CD14-positive monocyte (primary cell): ENCODE results near the gene TANGO6. TPM values are rescaled to one million over a fixed set of nuclear protein-coding genes. Genes with fewer than 3 reads are reported as not detected.
"Not testable (repeated sequence)": the region's sequence is repeated elsewhere in the genome, so short reads cannot be mapped to it uniquely, and the experiment has no call there.

Experiments used
- DNase-seq, 3 donors: peaks; one replicate each; pipeline ENCODE4 v3.0.0-alpha.2; 2011 to 2022
- H2AFZ ChIP-seq: 2 replicates; pipeline ENCODE4 v1.6.0; 2012; ENCODE audit warnings: mild to moderate bottlenecking, low read depth, low read length, inconsistent platforms; ENCODE audit not compliant: insufficient read depth, poor library complexity, severe bottlenecking
- H3K27ac ChIP-seq, 2 donors: 1 replicate in 1 of 2; 2 replicates in 1 of 2; pipeline ENCODE4 v1.5.1; 2012 to 2013; ENCODE audit warnings: low read length in 2 of 2, control low read depth in 1 of 2, inconsistent platforms in 1 of 2, low read depth in 1 of 2, mild to moderate bottlenecking in 1 of 2
- H3K27me3 ChIP-seq, 2 donors: one replicate each; pipeline versions ENCODE4 v1.6.0 to v1.6.1; 2011 to 2013; ENCODE audit warnings: low read length in 2 of 2; ENCODE audit not compliant: control insufficient read depth in 2 of 2, insufficient read depth in 2 of 2
- H3K36me3 ChIP-seq, 2 donors: replicated peaks in 1 of 2; 1 replicate in 1 of 2; 2 replicates in 1 of 2; pipeline versions ENCODE4 v1.5.1 to v1.6.1; 2012 to 2013; ENCODE audit warnings: low read length in 2 of 2, control low read depth in 1 of 2, inconsistent platforms in 1 of 2, mild to moderate bottlenecking in 1 of 2; ENCODE audit not compliant: insufficient read depth in 2 of 2, control insufficient read depth in 1 of 2
- H3K4me1 ChIP-seq, 2 donors: 1 replicate in 1 of 2; 2 replicates in 1 of 2; pipeline versions ENCODE4 v1.5.1 to v1.6.1; 2012 to 2013; ENCODE audit warnings: low read length in 2 of 2, control low read depth in 1 of 2, inconsistent platforms in 1 of 2, mild to moderate bottlenecking in 1 of 2, moderate library complexity in 1 of 2; ENCODE audit not compliant: insufficient read depth in 2 of 2, control insufficient read depth in 1 of 2
- H3K4me2 ChIP-seq: replicated peaks from 2 replicates; pipeline ENCODE3; 2012; ENCODE audit warnings: low read length, moderate library complexity, mild to moderate bottlenecking; ENCODE audit not compliant: poor library complexity, severe bottlenecking; ENCODE audit errors: extremely low read depth
- H3K4me3 ChIP-seq, 3 experiments: fragments of 200-600 bp in 1 of 3; sonication (generic) in 1 of 3; replicated peaks in 1 of 3; 1 replicate in 2 of 3; 2 replicates in 1 of 3; pipeline ENCODE4 v1.5.1; 2011 to 2013; ENCODE audit warnings: low read length in 3 of 3, mild to moderate bottlenecking in 3 of 3, control low read depth in 2 of 3, low read depth in 2 of 3, inconsistent platforms in 1 of 3, moderate library complexity in 1 of 3
- H3K79me2 ChIP-seq: 2 replicates; pipeline ENCODE4 v1.6.0; 2012; ENCODE audit warnings: mild to moderate bottlenecking, control low read depth, inconsistent platforms, low read length, moderate library complexity; ENCODE audit not compliant: insufficient read depth
- H3K9ac ChIP-seq: 2 replicates; pipeline ENCODE4 v1.6.0; 2017; ENCODE audit warnings: low read length, mild to moderate bottlenecking; ENCODE audit not compliant: insufficient read depth, poor library complexity, severe bottlenecking
- H3K9me3 ChIP-seq, 2 donors: replicated peaks in 1 of 2; 1 replicate in 1 of 2; 2 replicates in 1 of 2; pipeline versions ENCODE4 v1.5.1 to v1.6.1; 2012 to 2013; ENCODE audit warnings: low read length in 2 of 2, control low read depth in 1 of 2; ENCODE audit not compliant: control insufficient read depth in 1 of 2, insufficient read depth in 1 of 2
- H4K20me1 ChIP-seq: 2 replicates; pipeline ENCODE4 v1.6.0; 2012; ENCODE audit warnings: mild to moderate bottlenecking, low read length, control low read depth, moderate library complexity; ENCODE audit not compliant: insufficient read depth
- H3K27ac Mint-ChIP-seq, 7 donors: one replicate each; pipeline ENCODE4 v1.8.0; 2020; ENCODE audit warnings: mild to moderate bottlenecking in 7 of 7, mixed read lengths in 7 of 7, moderate library complexity in 6 of 7, inconsistent platforms in 2 of 7
- H3K27me3 Mint-ChIP-seq, 3 donors: one replicate each; pipeline ENCODE4 v1.8.0; 2021 to 2022; ENCODE audit warnings: low read depth in 3 of 3, mild to moderate bottlenecking in 3 of 3, mixed read lengths in 3 of 3, moderate library complexity in 3 of 3, inconsistent platforms in 1 of 3
- H3K36me3 Mint-ChIP-seq, 2 donors: one replicate each; pipeline ENCODE4 v1.8.0; 2020; ENCODE audit warnings: mixed read lengths in 2 of 2, inconsistent platforms in 1 of 2, mild to moderate bottlenecking in 1 of 2
- H3K4me1 Mint-ChIP-seq: one replicate; pipeline ENCODE4 v1.8.0; 2020; ENCODE audit warnings: mild to moderate bottlenecking, mixed read lengths
- H3K4me3 Mint-ChIP-seq, 2 donors: one replicate each; pipeline ENCODE4 v1.8.0; 2020; ENCODE audit warnings: mild to moderate bottlenecking in 2 of 2, mixed read lengths in 2 of 2, moderate library complexity in 1 of 2
- H3K9me3 Mint-ChIP-seq, 7 donors: one replicate each; pipeline ENCODE4 v1.8.0; 2020 to 2022; ENCODE audit warnings: mixed read lengths in 7 of 7, mild to moderate bottlenecking in 6 of 7, moderate library complexity in 6 of 7, inconsistent platforms in 2 of 7
- WGBS: methylation state at CpG from one replicate; pipeline ENCODE4 v1.1.5; 2013; ENCODE audit warnings: missing lambda C conversion rate; ENCODE audit not compliant: insufficient coverage; 5-methylcytosine and 5-hydroxymethylcytosine counted together
- intact Hi-C, 2 donors: fragments of 100-400 bp; cut with micrococcal nuclease; formaldehyde crosslinking; loops; one replicate each; pipeline versions ENCODE4 v1.15.0 to v1.15.1; 2023
- polyA plus RNA-seq, 3 donors: library from polyadenylated mRNA; depleted of rRNA in 1 of 3; unstranded in 2 of 3; stranded (reverse) in 1 of 3; fragments of 300-500 nt in 2 of 3; fragments of >200 nt in 1 of 3; fragmentation: Illumina TruSeq in 2 of 3; gene quantifications; 1 replicate in 2 of 3; 2 replicates in 1 of 3; pipeline ENCODE4 v1.2.3, GENCODE V29; 2012 to 2021
- TF ChIP-seq, protein P1 (sequence below): fragments of 200-600 bp; IDR thresholded peaks from one replicate; pipeline ENCODE4 v1.8.0; 2022; ENCODE audit warnings: antibody characterized with exemption, mild to moderate bottlenecking

The TANGO6 gene
- polyA plus RNA-seq, 3 donors = 6.5 to 8.1 (median 7.3) TPM

DNA sequence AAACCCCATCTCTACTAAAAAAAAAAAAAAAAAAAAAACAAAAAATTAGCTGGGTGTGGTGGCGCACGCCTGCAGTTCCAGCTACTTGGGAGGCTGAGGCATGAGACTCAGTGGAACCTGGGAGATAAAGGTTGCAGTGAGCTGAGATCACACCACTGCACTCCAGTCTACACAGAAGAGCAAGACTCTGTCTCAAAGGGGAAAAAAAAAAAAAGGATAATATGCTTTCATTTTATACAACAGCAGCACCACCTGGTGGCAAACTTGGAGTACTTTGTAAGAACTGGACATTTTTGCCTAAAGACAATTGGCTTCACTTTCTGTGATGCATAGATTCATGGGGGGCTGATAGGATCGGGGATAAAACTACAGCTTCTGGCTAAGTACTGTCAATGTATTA is 280.6 kb downstream of the TANGO6 start:
- TF ChIP-seq, protein P1, sequence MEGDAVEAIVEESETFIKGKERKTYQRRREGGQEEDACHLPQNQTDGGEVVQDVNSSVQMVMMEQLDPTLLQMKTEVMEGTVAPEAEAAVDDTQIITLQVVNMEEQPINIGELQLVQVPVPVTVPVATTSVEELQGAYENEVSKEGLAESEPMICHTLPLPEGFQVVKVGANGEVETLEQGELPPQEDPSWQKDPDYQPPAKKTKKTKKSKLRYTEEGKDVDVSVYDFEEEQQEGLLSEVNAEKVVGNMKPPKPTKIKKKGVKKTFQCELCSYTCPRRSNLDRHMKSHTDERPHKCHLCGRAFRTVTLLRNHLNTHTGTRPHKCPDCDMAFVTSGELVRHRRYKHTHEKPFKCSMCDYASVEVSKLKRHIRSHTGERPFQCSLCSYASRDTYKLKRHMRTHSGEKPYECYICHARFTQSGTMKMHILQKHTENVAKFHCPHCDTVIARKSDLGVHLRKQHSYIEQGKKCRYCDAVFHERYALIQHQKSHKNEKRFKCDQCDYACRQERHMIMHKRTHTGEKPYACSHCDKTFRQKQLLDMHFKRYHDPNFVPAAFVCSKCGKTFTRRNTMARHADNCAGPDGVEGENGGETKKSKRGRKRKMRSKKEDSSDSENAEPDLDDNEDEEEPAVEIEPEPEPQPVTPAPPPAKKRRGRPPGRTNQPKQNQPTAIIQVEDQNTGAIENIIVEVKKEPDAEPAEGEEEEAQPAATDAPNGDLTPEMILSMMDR = peak; percentile 74
- H2AFZ ChIP-seq = no peak overlapping the region
- Mint-ChIP-seq H3K27me3 (no peaks in the 10 kb centered on the region), H3K4me3 (no peak overlapping the region), H3K27ac (no peak overlapping the region), H3K4me1 (peaks cover 7% of the 10 kb centered on the region), H3K9me3 (no peaks in the 10 kb centered on the region), H3K36me3 (peaks cover 15 to 42% of the 10 kb centered on the region in 2 donors)
- peak; percentile 35 to 60 (median 59) for DNase-seq
- no peaks in the 10 kb centered on the region for H3K27me3 ChIP-seq
- H3K9ac ChIP-seq = no peak overlapping the region
- H3K79me2 ChIP-seq = peaks cover 52% of the 10 kb centered on the region
- H3K36me3 ChIP-seq = peaks cover 23 to 39% of the 10 kb centered on the region in 2 donors
- WGBS = 77% methylated on average over 1 of the region's 3 CpGs
- H4K20me1 ChIP-seq = peaks cover 90% of the 10 kb centered on the region
- intact Hi-C loops = loop anchor here (5.0 to 10.0 kb wide), 2 partner anchors 419 to 597 kb away; no protein-coding TSS in a partner anchor
- no peaks in the 10 kb centered on the region for H3K9me3 ChIP-seq
- no peak overlapping the region for H3K4me2 ChIP-seq
- H3K4me1 ChIP-seq = no peaks in the 10 kb centered on the region
- no peak overlapping the region for H3K4me3 ChIP-seq
- no peak overlapping the region for H3K27ac ChIP-seq

DNA sequence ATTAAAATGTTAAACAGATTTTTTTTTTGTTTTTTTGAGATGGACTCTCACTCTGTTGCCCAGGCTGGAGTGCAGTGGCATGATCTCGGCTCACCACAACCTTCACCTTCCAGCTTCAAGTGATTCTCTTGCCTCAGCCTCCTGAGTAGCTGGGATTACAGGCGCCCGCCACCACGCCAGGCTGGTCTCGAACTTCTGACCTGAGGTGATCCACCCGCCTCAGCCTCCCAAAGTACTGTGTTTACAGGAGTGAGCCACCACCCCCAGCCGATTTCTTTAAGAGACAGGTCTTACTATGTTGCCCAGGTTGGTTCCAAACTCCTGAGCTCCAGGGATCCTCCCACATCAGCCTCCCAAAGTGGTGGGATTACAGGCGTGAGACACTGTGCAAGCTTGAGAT is 281.1 kb downstream of the TANGO6 start:
- not testable (repeated sequence) for H3K4me2 ChIP-seq, H3K4me3 ChIP-seq, DNase-seq, H3K4me1 ChIP-seq, H3K4me3 Mint-ChIP-seq, H2AFZ ChIP-seq, H3K27ac ChIP-seq, H3K9me3 ChIP-seq, H3K27me3 Mint-ChIP-seq, H3K27me3 ChIP-seq, H3K9me3 Mint-ChIP-seq, H3K9ac ChIP-seq, H3K4me1 Mint-ChIP-seq
- Mint-ChIP-seq H3K27ac (peak overlapping the region in 1 of 7 donors; percentile 61), H3K36me3 (peaks cover 15 to 41% of the 10 kb centered on the region in 2 donors)
- intact Hi-C loops = loop anchor here (5.0 to 10.0 kb wide), 2 partner anchors 420 to 597 kb away; no protein-coding TSS in a partner anchor
- H4K20me1 ChIP-seq = peaks cover 87% of the 10 kb centered on the region
- no CpG with 5 or more reads among the region's 8 CpGs for WGBS
- peaks cover 18 to 34% of the 10 kb centered on the region in 2 donors for H3K36me3 ChIP-seq
- peaks cover 57% of the 10 kb centered on the region for H3K79me2 ChIP-seq

DNA sequence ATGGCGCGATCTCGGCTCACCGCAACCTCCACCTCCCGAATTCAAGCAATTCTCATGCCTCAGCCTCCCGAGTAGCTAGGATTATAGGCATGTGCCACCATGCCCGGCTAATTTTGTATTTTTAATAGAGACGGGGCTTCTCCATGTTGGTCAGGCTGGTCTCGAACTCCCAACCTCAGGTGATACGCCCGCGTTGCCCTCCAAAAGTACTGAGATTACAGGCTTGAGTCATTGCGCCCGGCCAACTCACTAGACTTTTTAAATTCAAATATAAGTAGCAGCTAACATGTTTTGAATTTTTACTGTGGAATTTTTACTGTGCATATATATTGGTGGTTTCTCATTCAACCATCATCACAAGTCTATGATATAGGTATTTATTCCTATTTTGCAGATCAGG is 281.6 kb downstream of the TANGO6 start:
- WGBS = 98% methylated on average over 7 of the region's 14 CpGs
- Histone ChIP-seq H4K20me1 (peaks cover 87% of the 10 kb centered on the region), H3K79me2 (peaks cover 63% of the 10 kb centered on the region), H3K36me3 (peaks cover 13 to 28% of the 10 kb centered on the region in 2 donors)
- H3K36me3 Mint-ChIP-seq = peaks cover 13 to 35% of the 10 kb centered on the region in 2 donors
- H3K27ac Mint-ChIP-seq = peak overlapping the region in 1 of 7 donors; percentile 22
- not testable (repeated sequence) for H3K4me3 ChIP-seq, H3K9ac ChIP-seq, H3K9me3 Mint-ChIP-seq, DNase-seq, H2AFZ ChIP-seq, H3K4me2 ChIP-seq, H3K27me3 ChIP-seq, H3K4me3 Mint-ChIP-seq, H3K9me3 ChIP-seq, H3K27me3 Mint-ChIP-seq, H3K4me1 ChIP-seq, H3K27ac ChIP-seq
- H3K4me1 Mint-ChIP-seq = peaks cover 11% of the 10 kb centered on the region
- intact Hi-C loops = loop anchor here (5.0 to 10.0 kb wide), 2 partner anchors 420 to 598 kb away; no protein-coding TSS in a partner anchor
